ENCODE data around the gene GLYAT. TPM values are rescaled to one million over a fixed set of nuclear protein-coding genes. Genes with fewer than 3 reads are reported as not detected.

GLYAT gene
- polyA plus RNA-seq, 1 donor from 2014 or later = not detected

GRCh38 chr11:58744988-58745704 is 13.4 kb upstream of the GLYAT start:
- Histone ChIP-seq H3K9me2 (ENCODE audit: insufficient read depth, low read length) (no peaks in the 10 kb centered on the region), H2AFZ (ENCODE audit: low read depth, low read length) (no peak overlapping the region), H3K9ac (ENCODE audit: low read length) (no peak overlapping the region), H3K4me3 (ENCODE audit: low read length) (no peak overlapping the region), H4K20me1 (ENCODE audit: insufficient read depth) (no peaks in the 10 kb centered on the region), H3K9me3 (ENCODE audit: low read length) (no peaks in the 10 kb centered on the region), H3K4me2 (ENCODE audit: low read length) (no peak overlapping the region), H3K79me2 (replicated peaks; ENCODE audit: insufficient read depth, low read length) (no peaks in the 10 kb centered on the region), H3F3A (ENCODE audit: insufficient read depth, low read length, poor library complexity, severe bottlenecking) (no peaks in the 10 kb centered on the region), H3K36me3 (ENCODE audit: insufficient read depth, low read length) (no peaks in the 10 kb centered on the region), H3K27me3 (ENCODE audit: insufficient read depth, low read depth, low read length) (no peaks in the 10 kb centered on the region), H3K27ac (ENCODE audit: low read length) (no peak overlapping the region)
- no peak for TF ChIP-seq CTCF (IDR thresholded peaks at IDR 0.05; ENCODE audit: poor library complexity, severe bottlenecking)
- TF ChIP-seq TAF1 (IDR thresholded peaks at IDR 0.05; ENCODE audit: low read depth) = no peak
- TF ChIP-seq RAD21 (conservative IDR thresholded peaks at IDR 0.05) = no peak
- no peak for TF ChIP-seq EP300 (conservative IDR thresholded peaks at IDR 0.05; ENCODE audit: poor library complexity, severe bottlenecking)
- no peak for TF ChIP-seq SMC3 (conservative IDR thresholded peaks at IDR 0.05; ENCODE audit: poor library complexity)
- no peak for TF ChIP-seq POLR2AphosphoS5 (IDR thresholded peaks at IDR 0.05)
- no peak for TF ChIP-seq MXI1 (conservative IDR thresholded peaks at IDR 0.05; ENCODE audit: poor library complexity, severe bottlenecking)
- no peak for TF ChIP-seq EZH2 (IDR thresholded peaks at IDR 0.05; ENCODE audit: borderline replicate concordance, insufficient read depth, low read length, poor library complexity, severe bottlenecking)
- no peak for TF ChIP-seq REST (IDR thresholded peaks at IDR 0.05; ENCODE audit: borderline replicate concordance)

GRCh38 chr11:58742981-58743880 is 11.5 kb upstream of the GLYAT start:
- H3K4me3 ChIP-seq (ENCODE audit: low read length) = no peak overlapping the region
- no peak overlapping the region for H2AFZ ChIP-seq (ENCODE audit: low read depth, low read length)
- no peaks in the 10 kb centered on the region for H3K9me3 ChIP-seq (ENCODE audit: low read length)
- no peaks in the 10 kb centered on the region for H3F3A ChIP-seq (ENCODE audit: insufficient read depth, low read length, poor library complexity, severe bottlenecking)
- H3K9me2 ChIP-seq (ENCODE audit: insufficient read depth, low read length) = no peaks in the 10 kb centered on the region
- H3K79me2 ChIP-seq (replicated peaks; ENCODE audit: insufficient read depth, low read length) = no peaks in the 10 kb centered on the region
- TF ChIP-seq RAD21 (conservative IDR thresholded peaks at IDR 0.05) (no peak), CTCF (IDR thresholded peaks at IDR 0.05; ENCODE audit: poor library complexity, severe bottlenecking) (no peak), EZH2 (IDR thresholded peaks at IDR 0.05; ENCODE audit: borderline replicate concordance, insufficient read depth, low read length, poor library complexity, severe bottlenecking) (no peak), SMC3 (conservative IDR thresholded peaks at IDR 0.05; ENCODE audit: poor library complexity) (no peak), POLR2AphosphoS5 (IDR thresholded peaks at IDR 0.05) (no peak), EP300 (conservative IDR thresholded peaks at IDR 0.05; ENCODE audit: poor library complexity, severe bottlenecking) (no peak), REST (IDR thresholded peaks at IDR 0.05; ENCODE audit: borderline replicate concordance) (no peak), TAF1 (IDR thresholded peaks at IDR 0.05; ENCODE audit: low read depth) (no peak), MXI1 (conservative IDR thresholded peaks at IDR 0.05; ENCODE audit: poor library complexity, severe bottlenecking) (no peak)
- no peaks in the 10 kb centered on the region for H4K20me1 ChIP-seq (ENCODE audit: insufficient read depth)
- no peak overlapping the region for H3K27ac ChIP-seq (ENCODE audit: low read length)
- no peaks in the 10 kb centered on the region for H3K36me3 ChIP-seq (ENCODE audit: insufficient read depth, low read length)
- no peak overlapping the region for H3K9ac ChIP-seq (ENCODE audit: low read length)
- H3K4me2 ChIP-seq (ENCODE audit: low read length) = no peak overlapping the region
- H3K27me3 ChIP-seq (ENCODE audit: insufficient read depth, low read depth, low read length) = no peaks in the 10 kb centered on the region
